Stimulated activated CD4-positive, alpha-beta T cell treated with anti-CD3 and anti-CD28 coated beads, Interleukin-1b, Interleukin-23, amount 100 ng/mL, for 48 hours (primary cell): ENCODE results near the gene TBX5.

ENCODE experiments used
- DNase-seq: peaks from one replicate; pipeline ENCODE4 v3.0.0-alpha.2; 2020

The TBX5 gene

DNA sequence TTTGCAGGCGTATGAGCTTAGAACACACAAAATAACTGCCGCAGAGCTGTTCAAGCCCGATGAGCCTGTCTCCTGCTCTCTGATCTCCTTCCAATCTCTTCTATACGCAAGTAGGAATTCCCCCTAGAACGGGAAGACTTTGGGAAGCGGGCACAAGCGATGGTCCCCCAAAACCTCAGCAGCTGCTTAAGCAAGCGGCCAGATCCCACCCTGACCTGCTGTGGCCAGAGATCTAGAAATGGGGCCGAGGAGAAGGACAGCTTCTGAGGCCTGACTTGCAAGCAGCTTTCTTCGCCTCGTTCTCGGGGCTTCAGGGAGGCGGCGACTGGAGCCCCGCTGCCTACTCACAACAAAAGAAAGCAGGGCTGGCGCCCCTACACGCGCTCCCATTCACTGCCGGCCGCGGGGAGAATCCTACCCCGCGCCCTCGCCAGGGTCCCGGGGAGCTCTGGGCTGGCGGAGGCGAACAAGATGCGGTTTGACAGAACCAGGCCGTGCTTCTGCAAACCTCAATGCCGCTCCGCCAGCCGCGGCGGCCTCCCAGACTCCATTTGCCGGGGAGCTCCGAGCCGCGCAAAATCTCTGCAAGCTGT is 922 bp downstream of the TBX5 start:
- DNase-seq = no peak

GRCh38 chr12:114404083-114404925 is 1.6 kb downstream of the TBX5 start:
- no peak for DNase-seq

DNA sequence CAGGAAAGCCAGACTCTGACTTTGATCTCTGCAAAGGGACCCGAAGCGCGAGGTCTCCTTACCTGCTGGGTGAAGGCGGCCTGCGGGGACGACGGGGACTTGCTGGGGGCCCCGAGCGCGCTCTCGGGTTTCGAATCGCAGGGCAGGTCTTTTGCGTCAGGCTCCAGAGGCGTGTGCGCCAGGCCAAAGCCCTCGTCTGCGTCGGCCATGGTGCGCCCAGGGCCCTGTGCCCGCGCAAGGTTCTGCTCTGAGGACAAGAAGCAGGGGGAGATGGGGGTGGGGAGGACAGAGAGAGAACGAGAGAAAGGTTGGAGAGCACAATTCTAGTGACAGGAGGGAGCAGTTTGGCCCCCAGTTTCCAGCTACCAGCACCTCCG is 2.3 kb downstream of the TBX5 start:
- DNase-seq = no peak

- no peak for DNase-seq
Measured at GRCh38 chr12:114403011-114403689, 2.8 kb downstream of the TBX5 start.

DNA sequence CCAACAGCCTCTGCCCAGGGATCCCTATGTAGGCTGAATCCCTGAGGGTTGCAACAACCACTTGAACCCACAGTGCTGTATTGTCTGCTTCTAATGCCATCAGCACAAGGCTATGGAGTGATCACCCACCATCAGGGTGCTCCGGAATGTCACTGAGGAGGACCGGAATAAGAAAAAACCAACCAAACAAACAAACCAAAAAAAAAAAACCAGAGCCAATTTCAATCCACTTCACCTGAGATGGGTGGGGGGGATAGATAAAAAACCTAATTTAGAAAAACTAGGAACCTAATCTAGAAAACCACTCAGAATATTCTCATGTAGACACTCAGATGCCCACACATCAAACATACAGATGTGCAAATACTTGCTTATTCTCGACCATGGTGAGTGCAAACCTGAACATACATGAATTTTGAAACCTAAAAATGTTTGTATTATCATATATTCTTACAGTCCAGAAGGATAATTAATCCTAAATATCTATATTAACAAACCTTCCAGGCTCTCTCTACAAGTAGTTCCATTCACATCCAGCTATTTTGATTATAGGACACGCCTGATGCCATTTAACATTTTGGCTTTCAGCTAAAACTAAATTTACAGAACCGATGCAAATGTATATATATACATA is 3.7 kb downstream of the TBX5 start:
- DNase-seq = no peak

- no peak for DNase-seq
Measured at GRCh38 chr12:114401328-114402083, 4.4 kb downstream of the TBX5 start.

DNA sequence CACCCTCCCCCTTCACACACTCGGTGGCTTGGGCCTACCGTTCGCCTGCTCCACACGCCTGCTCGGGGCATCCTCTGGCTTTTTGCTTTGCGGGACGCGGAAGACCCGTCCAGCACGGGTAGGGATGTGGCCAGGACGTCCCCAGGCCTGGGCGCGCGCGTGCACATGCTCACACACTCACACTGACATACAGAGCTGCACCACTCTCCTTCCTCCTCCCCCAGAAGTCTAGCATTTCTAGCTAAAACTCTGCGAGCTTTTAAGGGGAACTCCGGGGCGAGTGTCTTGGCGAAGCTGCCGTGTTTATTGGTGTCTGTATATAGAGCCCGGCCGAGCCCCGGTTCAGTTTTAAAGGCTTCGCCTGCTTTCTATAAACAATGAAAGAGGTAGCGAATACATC is 5.0 kb downstream of the TBX5 start:
- no peak for DNase-seq

- DNase-seq = no peak
Measured at GRCh38 chr12:114400361-114400811, 5.6 kb downstream of the TBX5 start.

DNA sequence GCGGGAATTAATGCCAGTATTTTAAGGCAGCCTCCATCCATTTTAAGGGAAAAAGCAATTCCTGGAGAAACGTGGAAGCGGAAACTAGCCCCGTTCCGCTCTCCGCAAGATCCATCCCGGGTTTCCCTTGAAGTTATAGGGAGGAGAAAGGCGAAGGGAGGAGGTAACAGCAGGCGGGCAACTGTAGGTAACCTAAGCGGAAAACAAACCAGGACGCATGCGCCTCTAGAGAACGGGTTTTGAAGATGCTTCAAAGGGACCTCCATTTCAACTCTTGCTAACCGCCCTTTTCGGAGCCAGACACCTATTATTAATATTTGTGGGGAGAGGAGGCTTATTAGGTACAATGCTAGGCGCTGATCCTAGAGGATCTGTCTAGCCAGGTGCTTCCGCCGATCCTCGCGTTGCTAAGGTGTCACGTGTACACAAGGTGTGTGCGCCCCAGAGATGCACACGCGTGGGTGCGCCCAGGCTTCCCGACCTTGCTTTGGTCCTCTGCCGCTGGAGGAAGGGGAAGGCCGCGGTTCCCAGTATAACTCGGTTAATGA is 6.2 kb downstream of the TBX5 start:
- DNase-seq = no peak

DNA sequence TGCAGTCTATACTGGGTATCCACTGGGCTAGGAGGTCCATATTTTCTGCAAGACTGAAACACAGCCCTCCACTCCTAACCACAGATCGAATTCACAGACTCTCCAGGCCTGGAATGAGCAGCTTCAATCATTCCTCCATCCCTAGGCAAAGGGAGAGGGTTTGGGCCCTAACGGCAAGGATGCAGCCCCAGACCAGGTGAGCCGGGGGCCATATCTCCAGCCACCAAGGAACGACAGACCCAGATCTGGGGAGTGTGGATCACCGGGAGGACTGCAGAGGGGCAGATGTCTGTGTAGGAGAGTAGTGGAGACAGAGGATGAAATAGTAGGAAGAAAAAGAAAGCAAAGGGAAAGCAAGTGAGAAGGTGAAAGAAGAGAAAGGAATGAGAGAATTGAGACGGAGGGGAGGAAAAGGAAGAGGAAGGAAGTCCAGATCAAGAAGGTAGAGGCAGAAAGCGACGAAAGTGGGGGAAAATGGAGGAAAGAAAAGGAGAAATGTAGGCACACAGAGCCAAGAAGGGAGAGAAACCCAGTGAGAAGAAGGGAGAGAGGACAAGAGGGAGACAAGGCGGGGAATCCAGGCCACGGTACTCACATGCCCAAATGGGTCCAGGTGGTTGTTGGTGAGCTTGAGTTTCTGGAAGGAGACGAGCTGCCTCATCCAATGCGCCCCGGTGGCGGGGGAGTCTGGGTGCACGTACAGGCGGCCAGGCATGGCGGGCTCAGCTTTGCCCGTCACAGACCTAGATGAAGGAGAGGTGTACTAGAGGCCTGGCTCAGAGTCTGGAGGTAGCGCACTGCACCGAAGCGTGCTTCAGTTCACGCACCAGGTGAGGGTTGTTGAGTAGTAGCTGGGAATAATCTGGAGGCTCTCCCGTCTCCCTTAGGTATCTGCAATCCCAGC is 7.7 kb downstream of the TBX5 start:
- no peak for DNase-seq

DNA sequence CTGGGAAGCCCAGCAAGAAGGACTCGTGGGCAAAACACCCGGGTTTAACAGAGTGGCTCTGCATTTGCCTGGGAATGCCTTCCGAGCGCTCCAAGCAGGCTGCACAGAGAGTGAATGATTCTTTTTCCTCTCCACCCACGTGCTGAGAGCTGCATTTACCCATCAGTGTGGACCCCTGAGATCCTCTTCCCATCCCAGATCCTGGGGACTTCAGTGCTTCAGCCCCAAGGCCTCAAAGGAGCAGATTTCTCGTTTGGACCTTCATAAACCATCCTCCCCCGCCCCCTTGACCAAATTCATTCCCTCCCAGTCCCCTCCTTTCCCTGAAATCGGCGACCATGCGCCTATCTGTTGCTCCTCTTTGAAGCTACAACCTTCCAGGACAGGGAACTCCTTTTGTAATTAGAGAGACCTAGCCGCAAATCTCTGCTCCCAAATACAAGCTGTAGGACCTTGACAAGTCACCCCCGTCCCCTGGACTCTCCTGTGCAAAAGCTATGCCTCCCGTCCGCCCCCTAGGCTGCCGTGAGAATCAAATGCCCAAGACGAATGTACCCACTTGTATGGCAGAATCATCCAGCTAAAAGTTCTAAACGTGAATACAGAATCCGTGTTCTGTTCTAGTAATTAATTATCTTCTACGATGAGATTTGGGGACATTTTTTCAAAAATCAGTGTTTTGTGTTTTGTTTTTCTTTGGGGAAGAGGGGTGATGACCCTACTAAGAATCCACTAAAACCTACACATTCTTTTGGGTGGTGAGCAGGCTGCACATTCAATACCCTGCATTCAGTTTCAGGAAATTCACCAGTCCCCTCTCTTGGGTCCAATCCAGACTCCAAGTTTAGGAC is 8.8 kb downstream of the TBX5 start:
- no peak for DNase-seq

- DNase-seq = no peak
Measured at GRCh38 chr12:114396153-114396868, 9.6 kb downstream of the TBX5 start.

GRCh38 chr12:114395755-114396152 is 10.2 kb downstream of the TBX5 start:
- DNase-seq = no peak

DNA sequence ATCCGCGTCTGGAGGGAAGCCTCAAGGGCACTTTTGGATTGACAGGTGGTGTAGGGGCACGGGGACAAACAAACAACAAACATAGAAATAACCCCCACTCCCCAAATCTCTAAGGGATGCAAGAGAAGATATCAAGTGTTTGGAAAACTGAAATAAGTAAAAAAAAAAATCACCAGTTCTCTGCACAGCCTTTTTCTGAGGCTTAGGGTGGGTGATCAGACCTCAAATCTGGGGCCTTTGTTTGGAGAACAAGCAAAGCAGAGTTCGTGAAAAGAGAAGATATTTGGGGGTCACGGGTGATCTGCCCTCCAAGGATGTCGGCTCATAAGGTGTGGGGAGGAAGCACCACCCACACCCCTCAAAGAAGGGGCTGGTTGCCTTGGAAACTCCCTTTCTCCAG is 10.7 kb downstream of the TBX5 start:
- DNase-seq = no peak

DNA sequence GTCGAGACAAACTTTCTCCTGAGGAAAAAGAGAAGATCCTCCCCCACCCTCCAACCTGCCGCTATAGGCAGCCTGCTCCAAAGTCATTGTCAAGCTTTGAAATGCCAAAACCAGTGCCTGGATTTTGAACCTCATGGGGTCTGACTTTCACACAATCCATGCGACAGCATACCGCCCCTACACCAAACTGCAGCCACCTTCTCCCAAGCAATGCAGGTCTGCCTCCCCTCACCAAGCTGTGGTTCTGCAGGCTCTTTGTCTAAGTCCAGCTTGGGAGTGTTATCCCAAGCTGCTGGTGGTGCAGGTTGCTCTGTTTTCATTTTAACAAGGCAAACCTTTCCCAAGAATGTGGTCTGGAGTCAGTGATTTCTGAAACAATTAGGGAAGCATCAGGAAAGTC is 12.4 kb downstream of the TBX5 start:
- DNase-seq = no peak

GRCh38 chr12:114392909-114393308 is 13.0 kb downstream of the TBX5 start:
- no peak for DNase-seq

DNA sequence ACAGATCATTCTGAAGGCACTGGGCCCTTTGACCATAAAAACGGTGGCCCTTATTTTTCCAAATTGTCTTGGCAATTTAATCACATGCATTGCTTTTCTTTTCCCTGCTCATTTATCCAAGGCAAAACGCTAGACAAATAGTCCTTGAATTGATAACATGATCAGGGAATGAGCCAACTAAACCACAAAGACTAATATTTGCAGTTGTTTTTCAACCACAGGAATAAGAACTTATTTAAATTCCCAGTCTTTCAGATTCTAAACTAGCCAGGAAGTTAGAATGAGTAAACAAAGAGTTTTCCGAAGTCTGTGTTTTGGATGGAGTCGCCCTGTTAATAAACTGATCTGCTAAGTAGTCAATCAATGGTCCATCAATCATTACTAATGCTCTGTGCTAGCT is 14.9 kb downstream of the TBX5 start:
- no peak for DNase-seq

DNA sequence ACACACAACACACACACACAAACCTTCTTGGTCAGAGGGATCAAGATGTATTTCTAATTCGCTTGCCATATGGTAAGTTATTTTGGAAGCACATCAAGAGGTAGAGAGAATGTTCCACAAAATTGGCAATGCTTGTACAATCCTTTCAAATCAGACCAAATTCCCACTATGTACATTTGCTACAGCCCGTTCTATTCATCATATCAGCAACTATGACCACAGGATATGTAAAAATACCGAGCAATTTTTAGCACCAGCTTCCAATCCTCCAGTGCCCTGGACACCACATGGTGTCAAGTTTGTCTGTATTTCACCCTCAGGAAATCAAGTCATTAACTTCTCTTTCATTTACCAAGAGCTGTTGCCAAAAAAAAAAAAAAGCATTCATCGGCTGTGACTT is 21.2 kb downstream of the TBX5 start:
- no peak for DNase-seq

- DNase-seq = no peak
Measured at GRCh38 chr12:114381177-114381576, 24.8 kb downstream of the TBX5 start.

DNA sequence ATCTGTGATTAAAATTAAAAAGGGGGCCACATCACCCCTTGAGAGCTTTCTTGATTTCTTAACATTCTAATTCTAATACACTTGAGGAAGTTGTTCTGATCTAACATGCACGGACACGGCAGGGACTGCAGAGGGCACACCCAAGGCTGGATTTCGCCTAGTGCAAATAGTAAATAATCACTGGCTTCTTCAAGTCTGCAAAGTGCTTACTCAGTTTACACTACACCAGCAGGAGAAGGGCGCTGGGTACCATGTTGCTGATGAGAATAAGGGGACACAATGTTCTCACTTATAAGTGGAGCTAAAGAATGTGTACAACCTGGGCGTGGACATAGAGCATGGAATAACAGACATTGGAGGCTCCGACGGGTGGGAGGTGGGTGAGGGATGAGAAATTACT is 34.2 kb downstream of the TBX5 start:
- DNase-seq = no peak
